GM18909 (cell line): ENCODE results near the gene UBR4.

Experiments used
- ATAC-seq: cut with Tn5 transposase; IDR thresholded peaks from one replicate; pipeline ENCODE4 v1.9.1; 2021; ENCODE audit warnings: mild to moderate bottlenecking; ENCODE audit not compliant: unreplicated experiment, poor library complexity

UBR4 gene

GRCh38 chr1:19153169-19153568 lies 56.9 kb downstream of the UBR4 start:
- ATAC-seq, result no peak

GRCh38 chr1:19151537-19151936 lies 58.5 kb downstream of the UBR4 start:
- no peak for ATAC-seq

- no peak for ATAC-seq
These were observed 60.3 kb downstream of the UBR4 start for GRCh38 chr1:19149736-19150135.

GRCh38 chr1:19140465-19140864 lies 69.6 kb downstream of the UBR4 start:
- ATAC-seq, result no peak

GRCh38 chr1:19139711-19140110 lies 70.4 kb downstream of the UBR4 start:
- no peak for ATAC-seq

- no peak for ATAC-seq
These were observed 71.0 kb downstream of the UBR4 start for GRCh38 chr1:19138958-19139581.

GRCh38 chr1:19138331-19138730 lies 71.7 kb downstream of the UBR4 start:
- no peak for ATAC-seq

GRCh38 chr1:19137158-19137557 lies 72.9 kb downstream of the UBR4 start:
- no peak for ATAC-seq

- no peak for ATAC-seq
These were observed 76.7 kb downstream of the UBR4 start for GRCh38 chr1:19133360-19133759.

GRCh38 chr1:19130468-19130867 lies 79.6 kb downstream of the UBR4 start:
- ATAC-seq, result no peak

- ATAC-seq, result no peak
These were observed 81.0 kb downstream of the UBR4 start for GRCh38 chr1:19128968-19129514.

GRCh38 chr1:19124273-19124672 lies 85.8 kb downstream of the UBR4 start:
- ATAC-seq, result no peak

- no peak for ATAC-seq
These were observed 86.2 kb downstream of the UBR4 start for GRCh38 chr1:19123837-19124236.

- no peak for ATAC-seq
These were observed 87.4 kb downstream of the UBR4 start for GRCh38 chr1:19122668-19123067.

- ATAC-seq, result no peak
These were observed 88.9 kb downstream of the UBR4 start for GRCh38 chr1:19121192-19121591.

GRCh38 chr1:19120070-19120469 lies 90.0 kb downstream of the UBR4 start:
- ATAC-seq, result no peak

- ATAC-seq, result no peak
These were observed 94.8 kb downstream of the UBR4 start for GRCh38 chr1:19115082-19115808.

GRCh38 chr1:19113697-19114092 lies 96.4 kb downstream of the UBR4 start:
- ATAC-seq, result no peak

- ATAC-seq, result no peak
These were observed 97.0 kb downstream of the UBR4 start for GRCh38 chr1:19112891-19113696.

- no peak for ATAC-seq
These were observed 99.7 kb downstream of the UBR4 start for GRCh38 chr1:19110257-19110927.
